ENCODE measurements around the gene SYT1.

Gene SYT1

DNA sequence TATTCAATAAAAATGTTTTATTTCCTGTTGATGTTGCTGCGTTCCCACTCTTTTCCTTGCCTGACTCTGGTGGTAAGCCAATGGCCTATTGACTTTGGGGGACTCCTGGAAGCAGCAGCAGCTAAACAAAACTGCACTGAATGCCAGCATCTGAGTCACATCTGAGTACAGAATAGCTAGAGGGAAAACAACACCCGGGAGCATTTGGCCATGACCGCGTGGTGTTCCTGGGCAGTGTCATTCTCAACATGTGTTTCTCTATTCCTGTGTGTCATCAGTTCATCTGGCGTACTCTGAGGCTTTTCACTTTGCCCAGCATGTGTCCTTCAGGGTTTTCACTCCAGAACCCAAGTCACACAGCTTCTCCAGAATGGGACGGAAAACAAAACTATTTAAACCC, 587.4 kb downstream of the SYT1 start:
- no peak overlapping the region for H3K4me3 ChIP-seq (ENCODE audit: low read depth, low read length)
- TF ChIP-seq, protein P1, sequence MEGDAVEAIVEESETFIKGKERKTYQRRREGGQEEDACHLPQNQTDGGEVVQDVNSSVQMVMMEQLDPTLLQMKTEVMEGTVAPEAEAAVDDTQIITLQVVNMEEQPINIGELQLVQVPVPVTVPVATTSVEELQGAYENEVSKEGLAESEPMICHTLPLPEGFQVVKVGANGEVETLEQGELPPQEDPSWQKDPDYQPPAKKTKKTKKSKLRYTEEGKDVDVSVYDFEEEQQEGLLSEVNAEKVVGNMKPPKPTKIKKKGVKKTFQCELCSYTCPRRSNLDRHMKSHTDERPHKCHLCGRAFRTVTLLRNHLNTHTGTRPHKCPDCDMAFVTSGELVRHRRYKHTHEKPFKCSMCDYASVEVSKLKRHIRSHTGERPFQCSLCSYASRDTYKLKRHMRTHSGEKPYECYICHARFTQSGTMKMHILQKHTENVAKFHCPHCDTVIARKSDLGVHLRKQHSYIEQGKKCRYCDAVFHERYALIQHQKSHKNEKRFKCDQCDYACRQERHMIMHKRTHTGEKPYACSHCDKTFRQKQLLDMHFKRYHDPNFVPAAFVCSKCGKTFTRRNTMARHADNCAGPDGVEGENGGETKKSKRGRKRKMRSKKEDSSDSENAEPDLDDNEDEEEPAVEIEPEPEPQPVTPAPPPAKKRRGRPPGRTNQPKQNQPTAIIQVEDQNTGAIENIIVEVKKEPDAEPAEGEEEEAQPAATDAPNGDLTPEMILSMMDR (conservative IDR thresholded peaks at IDR 0.05; ENCODE audit: low read depth, low read length), result no peak
- peak; percentile 96 for DNase-seq (ENCODE audit: low read depth)

DNA sequence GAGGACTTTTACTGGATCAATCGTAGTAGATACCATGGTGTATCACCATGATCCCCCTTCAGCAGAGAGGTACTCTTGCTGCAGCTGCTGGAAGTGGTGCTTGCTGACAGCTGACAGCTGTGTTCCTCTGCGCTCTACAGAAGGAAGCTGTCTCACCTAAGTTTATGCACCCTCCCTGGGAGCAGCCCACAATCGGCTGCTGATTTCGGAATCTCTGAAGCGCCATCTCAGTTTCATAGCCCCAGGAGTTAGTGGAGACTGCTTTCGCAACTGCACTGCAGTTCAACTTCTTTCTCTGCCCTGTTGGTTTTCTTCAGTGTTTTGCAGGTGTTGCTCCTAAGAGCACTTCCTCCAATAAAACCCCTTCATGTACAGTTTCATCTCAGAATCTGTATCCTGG, 588.3 kb downstream of the SYT1 start:
- peak; percentile 73 for DNase-seq (ENCODE audit: low read depth)
- TF ChIP-seq, protein P1 (conservative IDR thresholded peaks at IDR 0.05; ENCODE audit: low read depth, low read length), result no peak
- no peak overlapping the region for H3K4me3 ChIP-seq (ENCODE audit: low read depth, low read length)

DNA sequence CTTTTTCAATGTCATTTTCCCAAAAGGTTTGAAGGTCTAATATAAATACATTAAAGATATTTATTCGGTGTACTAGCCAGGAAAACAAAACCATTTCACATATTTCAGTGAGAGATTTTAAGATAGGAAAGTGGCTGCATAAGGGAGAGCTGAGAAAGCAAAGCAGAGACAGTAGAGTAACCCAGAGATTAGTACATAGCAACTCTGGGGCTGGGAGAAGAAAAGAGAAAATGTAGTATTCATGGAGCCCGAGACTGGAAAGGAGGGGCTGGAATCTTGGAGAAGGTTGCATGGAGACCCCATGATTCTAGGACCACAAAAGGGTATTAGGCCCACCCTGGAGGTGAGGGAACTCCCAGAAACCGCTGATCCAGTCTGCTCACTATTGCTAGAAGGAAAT, 589.2 kb downstream of the SYT1 start:
- H3K4me3 ChIP-seq (ENCODE audit: low read depth, low read length), result peak overlapping the region; percentile 30
- TF ChIP-seq, protein P1 (conservative IDR thresholded peaks at IDR 0.05; ENCODE audit: low read depth, low read length), result no peak
- DNase-seq (ENCODE audit: low read depth), result peak; percentile 37

DNA sequence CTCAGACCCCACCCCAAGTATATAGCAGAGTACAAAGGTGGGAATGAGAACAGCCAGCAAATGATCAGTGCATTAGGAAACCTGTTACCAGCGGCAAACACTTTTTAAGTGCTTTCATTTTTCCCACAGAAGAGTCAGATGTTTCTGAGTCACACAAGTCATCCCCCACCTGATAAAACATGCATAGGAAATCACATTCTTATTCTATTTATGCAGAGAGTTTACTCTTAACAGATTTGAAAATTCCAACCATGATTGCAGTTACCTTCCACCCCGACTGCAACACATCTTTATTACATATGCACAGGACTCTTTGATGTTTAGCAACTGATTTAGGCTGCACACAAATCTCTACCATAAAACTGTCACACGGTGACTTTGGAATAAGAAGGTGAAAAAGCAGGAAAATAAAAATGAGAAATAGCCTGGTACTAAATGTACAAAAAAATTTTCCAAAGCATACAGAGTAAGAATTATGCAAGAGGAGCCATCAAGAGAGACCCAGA, 589.8 kb downstream of the SYT1 start:
- peak; percentile 90 for DNase-seq (ENCODE audit: low read depth)
- H3K4me3 ChIP-seq (ENCODE audit: low read depth, low read length), result peak overlapping the region; percentile 30
- TF ChIP-seq, protein P1 (conservative IDR thresholded peaks at IDR 0.05; ENCODE audit: low read depth, low read length), result no peak

DNA sequence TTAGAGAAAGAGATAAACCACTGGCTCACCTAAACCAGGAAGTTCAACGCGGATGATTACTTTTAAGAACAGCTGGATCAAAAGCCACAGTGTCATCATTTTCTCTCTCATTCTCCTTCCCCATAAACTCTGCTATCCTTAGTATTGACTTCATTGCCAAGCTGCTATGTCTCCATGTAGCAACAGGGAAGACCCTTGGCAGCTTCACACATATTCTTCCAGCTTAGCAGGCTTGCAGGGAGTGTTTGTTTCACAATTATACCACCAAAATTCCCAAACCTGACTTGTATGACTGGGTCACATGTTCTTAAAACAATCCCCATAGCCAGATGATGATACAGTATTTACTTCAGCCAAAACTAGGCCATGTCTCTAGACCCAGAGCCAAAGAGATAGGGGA, 590.7 kb downstream of the SYT1 start:
- TF ChIP-seq, protein P1 (conservative IDR thresholded peaks at IDR 0.05; ENCODE audit: low read depth, low read length), result no peak
- no peak overlapping the region for H3K4me3 ChIP-seq (ENCODE audit: low read depth, low read length)
- DNase-seq (ENCODE audit: low read depth), result peak; percentile 82

DNA sequence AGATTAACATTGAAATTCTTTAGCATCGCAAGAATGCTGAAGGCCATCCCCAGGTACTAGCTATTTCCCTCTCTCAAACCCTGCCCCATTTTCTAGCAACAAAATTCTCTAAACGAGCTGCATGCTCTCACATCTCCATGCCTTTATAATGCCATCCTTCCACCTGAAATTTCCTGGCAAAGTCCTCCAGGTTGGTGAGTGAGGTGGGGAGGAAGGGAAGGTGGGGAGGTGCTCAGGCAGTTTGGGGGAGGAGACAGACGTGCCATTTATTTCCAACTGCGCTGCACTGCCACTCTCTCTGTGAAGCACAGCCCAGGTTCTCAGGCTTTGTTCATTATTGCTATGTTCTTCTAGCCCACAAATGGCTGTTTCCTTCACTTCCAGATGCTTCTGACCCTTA, 617.7 kb downstream of the SYT1 start:
- no peak for DNase-seq (ENCODE audit: low read depth)
- TF ChIP-seq, protein P1 (conservative IDR thresholded peaks at IDR 0.05; ENCODE audit: low read depth, low read length), result no peak
- no peak overlapping the region for H3K4me3 ChIP-seq (ENCODE audit: low read depth, low read length)

DNA sequence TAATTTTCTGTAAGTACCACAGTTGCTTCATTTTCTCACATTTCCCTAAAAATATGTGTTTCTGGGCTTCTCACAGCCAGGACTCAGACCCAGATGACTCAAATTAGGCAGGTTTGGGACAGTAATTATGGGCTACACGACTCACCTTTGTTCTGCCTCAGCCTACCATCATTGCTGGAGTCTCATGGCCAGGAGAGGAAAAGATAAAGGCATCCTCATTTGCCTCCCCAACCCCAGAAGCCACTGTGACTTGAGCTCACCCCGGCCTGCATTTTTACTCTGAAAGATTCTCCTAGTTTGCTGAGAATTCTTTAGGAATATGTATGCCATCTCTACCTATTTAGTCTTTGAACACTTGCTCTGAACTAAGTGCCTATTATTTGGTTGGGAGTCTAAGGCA, 618.3 kb downstream of the SYT1 start:
- DNase-seq (ENCODE audit: low read depth), result no peak
- TF ChIP-seq, protein P1 (conservative IDR thresholded peaks at IDR 0.05; ENCODE audit: low read depth, low read length), result no peak
- no peak overlapping the region for H3K4me3 ChIP-seq (ENCODE audit: low read depth, low read length)
